CD4-positive, alpha-beta T cell treated with Interleukin-17A for 1 hour (primary cell): ENCODE results near the gene DPEP2NB.
"Not testable (repeated sequence)": the region's sequence is repeated elsewhere in the genome, so short reads cannot be mapped to it uniquely, and the experiment has no call there.

Experiments
- DNase-seq: peaks from one replicate; pipeline ENCODE4 v3.0.0-alpha.2; 2020

The DPEP2NB gene

GRCh38 chr16:68009872-68010271, 5.8 kb downstream of the DPEP2NB start:
- DNase-seq, result not testable (repeated sequence)

- DNase-seq, result no peak
Observed at GRCh38 chr16:68009157-68009735, 6.5 kb downstream of the DPEP2NB start.

GRCh38 chr16:68005786-68006286, 9.9 kb downstream of the DPEP2NB start:
- peak; percentile 75 for DNase-seq

GRCh38 chr16:68005211-68005610, 10.5 kb downstream of the DPEP2NB start:
- no peak for DNase-seq

GRCh38 chr16:68003031-68003430, 12.7 kb downstream of the DPEP2NB start:
- no peak for DNase-seq

- peak; percentile 22 for DNase-seq
Observed at GRCh38 chr16:68000450-68000849, 15.3 kb downstream of the DPEP2NB start.

- peak; percentile 13 for DNase-seq
Observed at GRCh38 chr16:67999985-68000384, 15.7 kb downstream of the DPEP2NB start.

- DNase-seq, result peak; percentile 65
Observed at GRCh38 chr16:67998779-67999688, 16.7 kb downstream of the DPEP2NB start, which contains the start of gene DPEP2. TSS of gene DPEP2 (minus strand) at chr16:67999484. CDS start at chr16:67993212, 6,272 bp downstream.

- not testable (repeated sequence) for DNase-seq
Observed at GRCh38 chr16:67998231-67998778, 17.4 kb downstream of the DPEP2NB start.

GRCh38 chr16:67996666-67997065, 19.0 kb downstream of the DPEP2NB start:
- no peak for DNase-seq

GRCh38 chr16:67995423-67995822, 20.3 kb downstream of the DPEP2NB start:
- peak; percentile 37 for DNase-seq

GRCh38 chr16:67994040-67994408, 21.7 kb downstream of the DPEP2NB start:
- not testable (repeated sequence) for DNase-seq

- peak; percentile 86 for DNase-seq
Observed at GRCh38 chr16:67993207-67994039, 22.3 kb downstream of the DPEP2NB start.

GRCh38 chr16:67992661-67993206, 23.0 kb downstream of the DPEP2NB start:
- no peak for DNase-seq

GRCh38 chr16:67990018-67990386, 25.7 kb downstream of the DPEP2NB start:
- DNase-seq, result no peak

- DNase-seq, result no peak
Observed at GRCh38 chr16:67989322-67990017, 26.2 kb downstream of the DPEP2NB start.

- no peak for DNase-seq
Observed at GRCh38 chr16:67988675-67989074, 27.0 kb downstream of the DPEP2NB start.

GRCh38 chr16:67987460-67988160, 28.1 kb downstream of the DPEP2NB start:
- no peak for DNase-seq

GRCh38 chr16:67986949-67987348, 28.8 kb downstream of the DPEP2NB start:
- DNase-seq, result no peak

- no peak for DNase-seq
Observed at GRCh38 chr16:67982011-67982696, 33.6 kb downstream of the DPEP2NB start.
